PC-9 (cell line): ENCODE results near the gene UGT1A1. TPM values are rescaled to one million over a fixed set of nuclear protein-coding genes. Genes with fewer than 3 reads are reported as not detected.
"Not testable (repeated sequence)": the region's sequence is repeated elsewhere in the genome, so short reads cannot be mapped to it uniquely, and the experiment has no call there.

Source experiments
- BruUV-seq: library from RNA; stranded (reverse); fragments of 400-500 nt; replicated peaks from 2 replicates; lab custom pipeline; 2021; lab: Mats Ljungman, UMichigan
- CTCF ChIA-PET: fragments of 300-600 bp; sonication (Branson Sonifier 250); formaldehyde crosslinking; loops from one replicate; lab custom pipeline; 2022; ENCODE audit warnings: antibody characterized with exemption; lab: Charles Lee
- POLR2A ChIA-PET: fragments of 300-600 bp; sonication (Branson Sonifier 250); formaldehyde crosslinking; loops from one replicate; lab custom pipeline; 2022; ENCODE audit warnings: antibody characterized with exemption; ENCODE audit not compliant: unreplicated experiment; lab: Charles Lee
- DNase-seq, 2 experiments: peaks; one replicate each; pipeline versions ENCODE4 v3.0.0 to v3.0.0-alpha.2; 2015 to 2022; ENCODE audit warnings: mixed read lengths in 1 of 2
- H2AFZ ChIP-seq: fragments of 200-600 bp; sonication (generic); 2 replicates; pipeline ENCODE4 v1.8.1; 2017; ENCODE audit warnings: antibody characterized with exemption
- H3F3A ChIP-seq: fragments of 200-600 bp; sonication (generic); 2 replicates; pipeline ENCODE4 v1.8.1; 2017; ENCODE audit warnings: antibody characterized with exemption, mild to moderate bottlenecking, low read depth; ENCODE audit not compliant: insufficient read depth
- H3K27ac ChIP-seq: fragments of 200-600 bp; sonication (generic); 2 replicates; pipeline ENCODE4 v1.6.1; 2016; ENCODE audit warnings: mixed run types
- H3K27me3 ChIP-seq: fragments of 200-600 bp; sonication (generic); 2 replicates; pipeline ENCODE4 v1.6.1; 2016; ENCODE audit warnings: low read depth, mixed run types; ENCODE audit not compliant: insufficient read depth
- H3K36me3 ChIP-seq: fragments of 200-600 bp; sonication (generic); 2 replicates; pipeline ENCODE4 v1.6.1; 2016; ENCODE audit warnings: low read depth, mixed run types
- H3K4me1 ChIP-seq: fragments of 200-600 bp; sonication (generic); replicated peaks from 2 replicates; pipeline ENCODE4 v1.6.1; 2016; ENCODE audit warnings: mixed run types; ENCODE audit not compliant: insufficient read depth
- H3K4me2 ChIP-seq: fragments of 200-600 bp; sonication (generic); 2 replicates; pipeline ENCODE4 v1.6.1; 2017; ENCODE audit warnings: mixed run types
- H3K4me3 ChIP-seq: fragments of 200-600 bp; sonication (generic); 2 replicates; pipeline ENCODE4 v1.6.1; 2016; ENCODE audit warnings: mixed run types
- H3K79me2 ChIP-seq: fragments of 200-600 bp; sonication (generic); 2 replicates; pipeline ENCODE4 v1.6.1; 2017; ENCODE audit warnings: low read depth, mixed run types
- H3K9me2 ChIP-seq: fragments of 200-600 bp; sonication (generic); 2 replicates; pipeline ENCODE4 v1.8.1; 2017; ENCODE audit warnings: mild to moderate bottlenecking; ENCODE audit not compliant: insufficient read depth
- H3K9me3 ChIP-seq: fragments of 200-600 bp; sonication (generic); 2 replicates; pipeline ENCODE4 v1.8.1; 2016; ENCODE audit warnings: low read depth; ENCODE audit not compliant: insufficient read depth
- H4K20me1 ChIP-seq: fragments of 200-600 bp; sonication (generic); 2 replicates; pipeline ENCODE4 v1.8.1; 2017; ENCODE audit not compliant: insufficient read depth
- EZH2 ChIP-seq: fragments of 200-600 bp; sonication (generic); IDR thresholded peaks from 2 replicates; pipeline ENCODE4 v1.8.0; 2017; ENCODE audit warnings: antibody characterized with exemption, low read depth
- intact Hi-C: fragments of 100-400 bp; cut with micrococcal nuclease; formaldehyde crosslinking; loops from one replicate; pipeline ENCODE4 v1.10.0; 2022; ENCODE audit not compliant: unreplicated experiment
- total RNA-seq: library from RNA; stranded (reverse); gene quantifications from 2 replicates; pipeline ENCODE4 v1.2.3, GENCODE V29; 2021
- TF ChIP-seq, protein P1 (sequence below): fragments of 200-600 bp; sonication (generic); conservative IDR thresholded peaks from 2 replicates; pipeline ENCODE4 v1.6.1; 2017; ENCODE audit warnings: mixed run types, antibody characterized with exemption, mild to moderate bottlenecking, moderate library complexity

Gene UGT1A1
- total RNA-seq, 1 experiment from 2014 or later: 64.8 TPM

DNA sequence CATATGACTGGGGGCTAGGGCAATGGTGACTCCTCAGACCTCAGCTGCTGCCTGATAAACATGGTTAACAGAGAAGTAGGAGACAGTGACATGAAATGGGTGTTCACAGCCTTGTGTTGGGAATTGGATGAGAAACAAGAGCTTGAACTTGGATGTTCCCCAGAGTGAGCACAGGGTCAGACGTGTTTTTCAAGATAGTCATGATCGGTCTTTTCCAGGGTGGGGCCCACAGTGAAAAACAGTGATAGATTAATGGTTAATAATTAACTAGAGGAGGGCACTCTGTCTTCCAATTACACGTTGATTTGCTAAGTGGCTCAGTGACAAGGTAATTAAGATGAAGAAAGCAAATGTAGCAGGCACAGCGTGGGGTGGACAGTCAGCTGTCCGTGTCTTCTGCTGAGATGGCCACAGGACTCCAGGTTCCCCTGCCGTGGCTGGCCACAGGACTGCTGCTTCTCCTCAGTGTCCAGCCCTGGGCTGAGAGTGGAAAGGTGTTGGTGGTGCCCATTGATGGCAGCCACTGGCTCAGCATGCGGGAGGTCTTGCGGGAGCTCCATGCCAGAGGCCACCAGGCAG is 31.3 kb upstream of the UGT1A1 start, which contains the start of gene UGT1A3:
Gene UGT1A3 (plus strand): TSS at position 320 of the 579 bp plus-strand sequence. CDS start 85 bp downstream, at position 405.
- Histone ChIP-seq H3K4me1 (no peaks in the 10 kb centered on the region), H3F3A (peaks cover 29% of the 10 kb centered on the region), H4K20me1 (peaks cover 50% of the 10 kb centered on the region), H3K9me3 (no peaks in the 10 kb centered on the region), H3K79me2 (peaks cover 87% of the 10 kb centered on the region), H3K36me3 (peaks cover 72% of the 10 kb centered on the region), H3K9me2 (no peaks in the 10 kb centered on the region), H2AFZ (no peak within 1 kb of the TSS), H3K4me2 (no peak within 1 kb of the TSS), H3K27ac (no peak within 1 kb of the TSS), H3K27me3 (no peaks in the 10 kb centered on the region), H3K4me3 (no peak within 1 kb of the TSS)
- TF ChIP-seq, protein P1, sequence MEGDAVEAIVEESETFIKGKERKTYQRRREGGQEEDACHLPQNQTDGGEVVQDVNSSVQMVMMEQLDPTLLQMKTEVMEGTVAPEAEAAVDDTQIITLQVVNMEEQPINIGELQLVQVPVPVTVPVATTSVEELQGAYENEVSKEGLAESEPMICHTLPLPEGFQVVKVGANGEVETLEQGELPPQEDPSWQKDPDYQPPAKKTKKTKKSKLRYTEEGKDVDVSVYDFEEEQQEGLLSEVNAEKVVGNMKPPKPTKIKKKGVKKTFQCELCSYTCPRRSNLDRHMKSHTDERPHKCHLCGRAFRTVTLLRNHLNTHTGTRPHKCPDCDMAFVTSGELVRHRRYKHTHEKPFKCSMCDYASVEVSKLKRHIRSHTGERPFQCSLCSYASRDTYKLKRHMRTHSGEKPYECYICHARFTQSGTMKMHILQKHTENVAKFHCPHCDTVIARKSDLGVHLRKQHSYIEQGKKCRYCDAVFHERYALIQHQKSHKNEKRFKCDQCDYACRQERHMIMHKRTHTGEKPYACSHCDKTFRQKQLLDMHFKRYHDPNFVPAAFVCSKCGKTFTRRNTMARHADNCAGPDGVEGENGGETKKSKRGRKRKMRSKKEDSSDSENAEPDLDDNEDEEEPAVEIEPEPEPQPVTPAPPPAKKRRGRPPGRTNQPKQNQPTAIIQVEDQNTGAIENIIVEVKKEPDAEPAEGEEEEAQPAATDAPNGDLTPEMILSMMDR: no peak
- no peak for TF ChIP-seq EZH2
- no TSS peak for BruUV-seq
- POLR2A ChIA-PET: interaction anchor here (1.2 kb wide), 1 partner anchor 11 kb away, joined by 7 read pairs; no protein-coding TSS in a partner anchor
- CTCF ChIA-PET: no interaction called here
- DNase-seq: peak in 1 of 2 experiments; percentile 22
- intact Hi-C loops: no loop called here

DNA sequence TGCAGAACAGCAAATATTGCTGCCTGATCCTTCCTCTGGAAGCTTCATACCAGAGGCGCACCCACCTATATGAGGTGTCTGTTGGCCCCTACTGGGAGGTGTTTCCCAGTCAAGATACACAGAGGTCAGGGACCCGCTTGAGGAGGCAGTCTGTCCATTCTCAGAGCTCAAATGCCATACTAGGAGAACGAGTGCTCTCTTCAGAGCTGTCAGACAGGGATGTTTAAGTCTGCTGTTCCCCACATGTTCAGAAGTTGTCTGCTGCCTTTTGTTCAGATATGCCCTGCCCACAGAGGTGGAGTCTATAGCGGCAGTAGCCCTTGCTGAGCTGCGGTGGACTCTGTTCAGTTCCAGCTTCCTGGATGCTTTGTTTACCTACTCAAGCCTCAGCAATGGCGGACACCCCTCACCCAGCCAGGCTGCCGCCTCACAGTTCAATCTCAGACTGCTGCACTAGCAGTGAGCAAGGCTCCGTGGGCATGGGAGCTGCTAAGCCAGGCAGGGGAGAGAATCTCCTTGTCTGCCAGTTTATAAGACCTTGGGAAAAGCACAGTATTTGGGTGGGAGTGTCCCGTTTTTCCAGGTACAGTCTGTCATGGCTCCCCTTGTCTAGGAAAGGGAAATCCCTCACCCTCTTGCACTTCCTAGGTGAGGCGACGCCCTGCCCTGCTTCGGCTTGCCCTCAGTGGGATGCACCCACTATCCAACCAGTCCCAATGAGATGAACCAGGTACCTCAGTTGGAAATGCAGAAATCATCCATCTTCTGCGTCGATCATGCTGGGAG is 23.0 kb upstream of the UGT1A1 start:
- peak in 1 of 2 experiments; percentile 12 for DNase-seq
- Histone ChIP-seq H3F3A (peaks cover 19% of the 10 kb centered on the region), H3K36me3 (peaks cover 72% of the 10 kb centered on the region), H4K20me1 (peaks cover 81% of the 10 kb centered on the region), H3K79me2 (peaks cover 98% of the 10 kb centered on the region)
- CTCF ChIA-PET, H3K4me2 ChIP-seq, H3K9me3 ChIP-seq, H3K9me2 ChIP-seq, BruUV-seq, POLR2A ChIA-PET, H3K27me3 ChIP-seq, H3K4me3 ChIP-seq, H2AFZ ChIP-seq, intact Hi-C loops, H3K4me1 ChIP-seq, H3K27ac ChIP-seq: not testable (repeated sequence)

DNA sequence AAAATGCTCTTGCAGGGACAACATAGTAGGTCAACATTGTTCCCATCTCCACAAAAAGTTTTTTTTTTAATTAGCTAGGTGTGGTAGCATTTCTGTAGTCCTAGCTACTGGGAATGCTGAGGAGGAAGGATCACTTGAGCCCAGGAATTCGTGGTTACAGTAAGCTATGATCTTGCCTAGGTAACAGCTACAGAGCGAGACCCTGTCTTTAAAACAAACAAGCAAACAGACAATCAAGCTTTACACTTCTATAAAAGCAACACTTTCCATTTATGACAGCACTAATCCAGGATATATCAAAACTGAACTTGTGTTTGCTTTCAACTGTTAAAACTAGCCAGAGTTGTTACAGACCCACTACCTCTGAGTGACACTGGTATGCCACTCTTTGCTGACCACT is 19.2 kb upstream of the UGT1A1 start:
- TF ChIP-seq EZH2: no peak
- TF ChIP-seq, protein P1: no peak

More for the DNA sequence above, 19.2 kb upstream of the UGT1A1 start:
- Histone ChIP-seq H3K36me3 (peaks cover 77% of the 10 kb centered on the region), H4K20me1 (peaks cover 53% of the 10 kb centered on the region), H3K4me2 (no peak overlapping the region), H3K9me2 (no peaks in the 10 kb centered on the region), H3K27me3 (no peaks in the 10 kb centered on the region), H2AFZ (no peak overlapping the region), H3K9me3 (no peaks in the 10 kb centered on the region), H3K27ac (0 out of 2 replicates have a peak overlapping the region, but pooled peaks have one; percentile 9), H3K79me2 (peaks cover 95% of the 10 kb centered on the region), H3F3A (peaks cover 40% of the 10 kb centered on the region), H3K4me3 (no peak overlapping the region), H3K4me1 (no peaks in the 10 kb centered on the region)
- BruUV-seq: no TSS peak
- intact Hi-C loops: no loop called here
- ChIA-PET POLR2A (interaction anchor here (0.6 kb wide), 3 partner anchors 41 to 1330 kb away, joined by 3 to 8 read pairs (median 3); no protein-coding TSS in a partner anchor), CTCF (no interaction called here)
- peak in 1 of 2 experiments; percentile 26 for DNase-seq
